Suprapubic skin (tissue), 3 donors: ENCODE results near the gene TRAF3.

Experiments used
- CTCF ChIP-seq, 2 donors: fragments of 200-600 bp in 1 of 2; fragments of 450-650 bp in 1 of 2; sonication (generic) in 1 of 2; IDR thresholded peaks; one replicate each; pipeline ENCODE4 v1.5.1; 2016 to 2019; ENCODE audit warnings: antibody characterized with exemption in 2 of 2, mild to moderate bottlenecking in 1 of 2, moderate library complexity in 1 of 2
- POLR2A ChIP-seq, 2 donors: fragments of 450-650 bp; IDR thresholded peaks; one replicate each; pipeline ENCODE4 v1.6.1; 2017; ENCODE audit warnings: antibody characterized with exemption in 2 of 2, mild to moderate bottlenecking in 2 of 2, moderate library complexity in 2 of 2

- TF ChIP-seq CTCF (IDR thresholded peaks at IDR 0.05) (no peak), POLR2A (IDR thresholded peaks at IDR 0.05) (no peak)
Measured at GRCh38 chr14:102935756-102936155, 158.5 kb downstream of the TRAF3 start.
